ENCODE data around the gene BCL2.

- TF ChIP-seq REST (IDR thresholded peaks at IDR 0.05; ENCODE audit: low read depth) (no peak), POLR2A (IDR thresholded peaks at IDR 0.05; ENCODE audit: borderline replicate concordance, extremely low read depth, insufficient read depth, insufficient read length) (no peak), SIN3A (IDR thresholded peaks at IDR 0.05; ENCODE audit: low read depth) (no peak), CTCF (IDR thresholded peaks at IDR 0.05 in 2 of 3, conservative IDR thresholded peaks at IDR 0.05 in 1 of 3; ENCODE audit: borderline replicate concordance in 1 of 3, insufficient read depth in 1 of 3, low read depth in 2 of 3, low read length in 2 of 3) (no peak), POLR2AphosphoS5 (IDR thresholded peaks at IDR 0.05; ENCODE audit: low read depth, low read length) (no peak), ZFX (IDR thresholded peaks at IDR 0.05) (no peak)
These were observed 229.2 kb downstream of the BCL2 start for GRCh38 chr18:63090334-63090733.
